KMS-11 (cell line): ENCODE results near the gene ADH4.

ENCODE experiments used
- H2AFZ ChIP-seq: fragments of 200-600 bp; sonication (generic); 2 replicates; pipeline ENCODE4 v1.6.1; 2016; ENCODE audit warnings: antibody characterized with exemption, mixed run types, low read depth
- H3K27ac ChIP-seq: fragments of 200-600 bp; sonication (generic); 2 replicates; pipeline ENCODE4 v1.6.1; 2016; ENCODE audit warnings: mild to moderate bottlenecking, mixed run types
- H3K27me3 ChIP-seq: fragments of 200-600 bp; sonication (generic); 2 replicates; pipeline ENCODE4 v1.6.1; 2017; ENCODE audit warnings: mild to moderate bottlenecking, low read depth, mixed run types, moderate library complexity; ENCODE audit not compliant: insufficient read depth
- H3K36me3 ChIP-seq: fragments of 200-600 bp; sonication (generic); 2 replicates; pipeline ENCODE4 v1.6.1; 2017; ENCODE audit warnings: mild to moderate bottlenecking, mixed run types; ENCODE audit not compliant: insufficient read depth
- H3K4me1 ChIP-seq: fragments of 200-600 bp; sonication (generic); 2 replicates; pipeline ENCODE4 v1.6.1; 2016; ENCODE audit warnings: mild to moderate bottlenecking, low read depth, mixed run types; ENCODE audit not compliant: poor library complexity, severe bottlenecking
- H3K4me2 ChIP-seq: fragments of 200-600 bp; sonication (generic); 2 replicates; pipeline ENCODE4 v1.7.0; 2016; ENCODE audit warnings: mild to moderate bottlenecking, mixed run types
- H3K4me3 ChIP-seq: fragments of 200-600 bp; sonication (generic); IDR thresholded peaks from 2 replicates; pipeline ENCODE4 v1.6.1; 2017; ENCODE audit warnings: low read depth, low read length, mixed read lengths; ENCODE audit not compliant: insufficient read depth
- H3K79me2 ChIP-seq: fragments of 200-600 bp; sonication (generic); 2 replicates; pipeline ENCODE4 v1.6.1; 2016; ENCODE audit warnings: low read depth, mixed run types; ENCODE audit not compliant: insufficient read depth
- H3K9ac ChIP-seq: fragments of 200-600 bp; sonication (generic); 2 replicates; pipeline ENCODE4 v1.6.1; 2016; ENCODE audit warnings: mild to moderate bottlenecking, mixed run types
- H4K20me1 ChIP-seq: fragments of 200-600 bp; sonication (generic); 2 replicates; pipeline ENCODE4 v1.6.1; 2016; ENCODE audit warnings: mild to moderate bottlenecking, mixed run types; ENCODE audit not compliant: insufficient read depth
- TF ChIP-seq, protein P1 (sequence below): fragments of 200-600 bp; sonication (generic); conservative IDR thresholded peaks from 2 replicates; pipeline ENCODE4 v1.6.1; 2017; ENCODE audit warnings: low read depth, mild to moderate bottlenecking, antibody characterized with exemption, low read length, moderate library complexity, mixed read lengths

Gene ADH4

DNA sequence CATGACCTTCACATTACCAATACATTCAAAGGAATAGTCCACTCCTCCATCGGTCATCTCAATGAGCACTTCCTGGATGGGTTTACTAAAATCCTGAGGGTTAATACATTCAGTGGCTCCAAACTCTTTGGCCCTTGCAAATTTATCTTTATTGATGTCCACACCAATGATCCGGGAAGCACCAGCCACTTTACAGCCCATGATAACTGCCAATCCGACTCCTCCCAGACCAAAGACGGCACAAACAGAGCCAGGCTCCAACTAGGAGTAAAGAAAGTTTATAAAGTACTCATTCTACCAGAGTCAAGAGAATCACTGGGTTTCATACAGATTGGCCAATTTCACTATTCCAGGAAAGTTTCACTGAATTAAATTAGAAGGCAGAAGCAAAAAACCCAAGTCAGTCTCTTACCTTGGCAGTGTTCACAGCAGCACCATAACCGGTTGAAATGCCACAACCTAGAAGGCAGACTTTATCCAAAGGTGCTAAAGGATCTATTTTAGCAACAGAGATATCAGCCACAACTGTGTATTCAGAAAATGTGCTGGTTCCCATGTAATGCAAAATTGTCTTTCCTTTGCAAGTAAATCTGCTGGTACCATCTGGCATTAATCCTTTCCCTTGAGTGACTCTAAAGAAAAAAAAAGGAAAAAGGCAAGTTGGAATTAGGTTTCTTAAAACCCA lies 67.7 kb downstream of the ADH4 start:
- Histone ChIP-seq H3K27me3 (no peaks in the 10 kb centered on the region), H3K9ac (no peak overlapping the region), H2AFZ (no peak overlapping the region), H4K20me1 (no peaks in the 10 kb centered on the region), H3K79me2 (no peaks in the 10 kb centered on the region), H3K4me1 (no peaks in the 10 kb centered on the region), H3K27ac (no peak overlapping the region), H3K36me3 (0 out of 2 replicates have a peak, but pooled peaks cover 3% of the 10 kb centered on the region), H3K4me3 (no peak overlapping the region), H3K4me2 (no peak overlapping the region)
- TF ChIP-seq, protein P1, sequence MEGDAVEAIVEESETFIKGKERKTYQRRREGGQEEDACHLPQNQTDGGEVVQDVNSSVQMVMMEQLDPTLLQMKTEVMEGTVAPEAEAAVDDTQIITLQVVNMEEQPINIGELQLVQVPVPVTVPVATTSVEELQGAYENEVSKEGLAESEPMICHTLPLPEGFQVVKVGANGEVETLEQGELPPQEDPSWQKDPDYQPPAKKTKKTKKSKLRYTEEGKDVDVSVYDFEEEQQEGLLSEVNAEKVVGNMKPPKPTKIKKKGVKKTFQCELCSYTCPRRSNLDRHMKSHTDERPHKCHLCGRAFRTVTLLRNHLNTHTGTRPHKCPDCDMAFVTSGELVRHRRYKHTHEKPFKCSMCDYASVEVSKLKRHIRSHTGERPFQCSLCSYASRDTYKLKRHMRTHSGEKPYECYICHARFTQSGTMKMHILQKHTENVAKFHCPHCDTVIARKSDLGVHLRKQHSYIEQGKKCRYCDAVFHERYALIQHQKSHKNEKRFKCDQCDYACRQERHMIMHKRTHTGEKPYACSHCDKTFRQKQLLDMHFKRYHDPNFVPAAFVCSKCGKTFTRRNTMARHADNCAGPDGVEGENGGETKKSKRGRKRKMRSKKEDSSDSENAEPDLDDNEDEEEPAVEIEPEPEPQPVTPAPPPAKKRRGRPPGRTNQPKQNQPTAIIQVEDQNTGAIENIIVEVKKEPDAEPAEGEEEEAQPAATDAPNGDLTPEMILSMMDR = no peak

DNA sequence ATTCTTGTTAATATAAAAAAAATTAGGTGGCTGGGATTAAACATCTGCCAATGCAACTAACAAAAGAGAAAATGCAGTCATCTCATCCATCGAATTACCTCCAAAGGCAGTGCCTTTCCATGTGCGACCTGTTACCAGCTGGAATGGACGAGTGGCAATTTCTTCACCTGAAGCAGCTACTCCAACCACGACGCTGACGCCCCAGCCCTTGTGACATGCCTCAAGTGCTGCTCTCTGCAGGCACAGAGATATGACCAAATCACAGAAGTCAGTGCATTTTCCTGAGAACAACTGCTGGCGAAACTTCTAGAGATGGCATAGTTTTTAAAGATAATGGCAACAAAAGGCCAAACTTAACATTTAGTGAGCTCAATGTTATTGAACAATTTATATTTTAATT lies 69.3 kb downstream of the ADH4 start:
- no peak overlapping the region for H3K27ac ChIP-seq
- H3K27me3 ChIP-seq = no peaks in the 10 kb centered on the region
- H3K4me1 ChIP-seq = no peaks in the 10 kb centered on the region
- no peaks in the 10 kb centered on the region for H3K79me2 ChIP-seq
- H3K9ac ChIP-seq = no peak overlapping the region
- no peak overlapping the region for H2AFZ ChIP-seq
- H4K20me1 ChIP-seq = no peaks in the 10 kb centered on the region
- H3K36me3 ChIP-seq = 0 out of 2 replicates have a peak, but pooled peaks cover 3% of the 10 kb centered on the region
- no peak overlapping the region for H3K4me2 ChIP-seq
- no peak overlapping the region for H3K4me3 ChIP-seq
- TF ChIP-seq, protein P1 = no peak
